ENCODE results near the gene GANC.

The GANC gene

DNA sequence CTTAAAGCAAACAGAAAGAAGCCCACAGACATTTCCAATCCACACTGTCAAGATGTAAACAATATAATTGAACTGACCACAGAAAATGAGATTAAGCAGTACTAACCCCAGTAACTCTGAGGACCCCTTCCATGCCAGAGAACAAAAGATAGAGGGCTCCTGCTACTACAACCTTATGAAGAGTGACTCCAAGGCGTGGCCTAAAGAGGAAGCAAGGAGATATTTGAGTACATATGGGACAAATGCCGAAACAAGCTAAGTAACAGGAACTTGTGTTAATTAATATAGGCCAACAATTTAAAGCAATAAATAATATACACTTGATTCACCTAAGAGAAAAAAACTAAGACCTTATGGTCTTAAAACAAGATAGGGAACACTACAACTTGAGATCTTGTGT is 39.9 kb upstream of the GANC start:
- TF ChIP-seq, protein P1, sequence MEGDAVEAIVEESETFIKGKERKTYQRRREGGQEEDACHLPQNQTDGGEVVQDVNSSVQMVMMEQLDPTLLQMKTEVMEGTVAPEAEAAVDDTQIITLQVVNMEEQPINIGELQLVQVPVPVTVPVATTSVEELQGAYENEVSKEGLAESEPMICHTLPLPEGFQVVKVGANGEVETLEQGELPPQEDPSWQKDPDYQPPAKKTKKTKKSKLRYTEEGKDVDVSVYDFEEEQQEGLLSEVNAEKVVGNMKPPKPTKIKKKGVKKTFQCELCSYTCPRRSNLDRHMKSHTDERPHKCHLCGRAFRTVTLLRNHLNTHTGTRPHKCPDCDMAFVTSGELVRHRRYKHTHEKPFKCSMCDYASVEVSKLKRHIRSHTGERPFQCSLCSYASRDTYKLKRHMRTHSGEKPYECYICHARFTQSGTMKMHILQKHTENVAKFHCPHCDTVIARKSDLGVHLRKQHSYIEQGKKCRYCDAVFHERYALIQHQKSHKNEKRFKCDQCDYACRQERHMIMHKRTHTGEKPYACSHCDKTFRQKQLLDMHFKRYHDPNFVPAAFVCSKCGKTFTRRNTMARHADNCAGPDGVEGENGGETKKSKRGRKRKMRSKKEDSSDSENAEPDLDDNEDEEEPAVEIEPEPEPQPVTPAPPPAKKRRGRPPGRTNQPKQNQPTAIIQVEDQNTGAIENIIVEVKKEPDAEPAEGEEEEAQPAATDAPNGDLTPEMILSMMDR (conservative IDR thresholded peaks at IDR 0.05; ENCODE audit: low read length) = no peak
- H3K4me3 ChIP-seq (ENCODE audit: low read length) = no peak overlapping the region
- no peak for DNase-seq (ENCODE audit: low read depth)

DNA sequence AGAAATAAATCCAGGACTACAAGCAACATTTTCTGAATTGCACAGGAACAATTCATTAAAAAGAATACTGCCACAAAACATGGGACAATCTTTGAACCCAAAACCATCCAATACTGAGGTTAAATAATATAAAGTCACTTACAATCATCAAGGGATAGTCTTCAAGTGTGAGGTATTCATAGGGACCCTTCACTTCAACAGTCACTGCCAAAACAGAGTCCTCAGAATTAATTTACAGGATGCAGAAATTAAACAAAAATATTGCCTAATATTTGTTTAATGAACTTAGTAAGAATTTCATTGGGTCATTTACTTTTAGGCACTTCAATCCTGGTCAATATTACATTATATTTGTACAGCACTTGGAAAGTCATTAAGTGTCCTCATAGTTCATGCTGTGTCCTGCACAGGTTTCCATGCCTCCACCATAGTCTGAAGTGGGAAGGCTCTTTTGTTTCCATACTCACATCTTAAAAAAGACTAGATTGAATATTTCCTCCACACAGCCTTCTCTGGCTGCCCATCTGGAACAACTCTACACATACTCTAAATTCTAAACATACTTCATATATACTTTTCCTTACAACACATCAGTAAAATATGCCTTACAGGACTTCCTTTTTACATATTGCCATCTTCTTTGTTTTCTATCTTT is 33.3 kb upstream of the GANC start:
- TF ChIP-seq, protein P1 (conservative IDR thresholded peaks at IDR 0.05; ENCODE audit: low read length) = no peak
- peak; percentile 16 for DNase-seq (ENCODE audit: low read depth)

DNA sequence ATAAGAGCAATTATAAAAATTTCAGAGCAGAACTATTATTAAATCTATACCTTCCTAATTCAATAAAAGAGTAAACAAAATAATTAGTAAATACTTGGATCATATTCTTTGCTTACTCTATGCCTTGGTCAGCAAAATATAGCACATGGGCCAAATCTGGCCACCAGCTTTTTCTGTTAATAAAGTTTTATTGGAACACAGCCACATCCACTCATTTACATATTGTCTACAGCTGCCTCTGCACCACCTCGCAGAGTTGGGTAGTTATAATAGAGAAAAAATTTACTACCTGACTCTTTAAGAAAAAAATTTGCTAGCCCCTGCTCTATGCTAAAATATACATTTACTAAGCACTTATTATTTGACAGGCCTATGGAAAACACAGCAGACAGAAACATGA is 32.2 kb upstream of the GANC start:
- DNase-seq (ENCODE audit: low read depth) = no peak
- H3K4me3 ChIP-seq (ENCODE audit: low read length) = no peak overlapping the region
- TF ChIP-seq, protein P1 (conservative IDR thresholded peaks at IDR 0.05; ENCODE audit: low read length) = no peak

More for the DNA sequence above, 33.3 kb upstream of the GANC start:
- no peak overlapping the region for H3K4me3 ChIP-seq (ENCODE audit: low read length)

DNA sequence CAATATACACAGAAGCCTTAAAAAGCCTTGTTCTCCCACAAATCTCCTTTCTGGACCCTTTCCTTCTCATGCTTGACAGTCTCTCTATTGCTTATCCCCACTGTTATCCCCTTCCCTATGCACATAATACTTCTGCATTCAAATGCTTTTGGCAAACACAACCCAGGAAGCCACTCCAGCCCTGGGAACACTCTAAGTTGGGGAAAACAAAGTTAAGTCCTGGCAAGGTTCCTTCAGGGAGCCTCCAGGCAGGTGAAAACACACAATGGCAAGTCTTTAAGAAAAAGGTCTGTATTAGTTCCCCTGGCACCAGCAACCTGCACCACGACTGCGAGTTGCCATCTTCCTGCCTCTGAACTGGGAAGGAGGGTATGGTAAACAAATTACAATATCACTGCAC is 19.7 kb upstream of the GANC start:
- TF ChIP-seq, protein P1 (conservative IDR thresholded peaks at IDR 0.05; ENCODE audit: low read length) = no peak
- H3K4me3 ChIP-seq (ENCODE audit: low read length) = no peak overlapping the region
- DNase-seq (ENCODE audit: low read depth) = no peak

DNA sequence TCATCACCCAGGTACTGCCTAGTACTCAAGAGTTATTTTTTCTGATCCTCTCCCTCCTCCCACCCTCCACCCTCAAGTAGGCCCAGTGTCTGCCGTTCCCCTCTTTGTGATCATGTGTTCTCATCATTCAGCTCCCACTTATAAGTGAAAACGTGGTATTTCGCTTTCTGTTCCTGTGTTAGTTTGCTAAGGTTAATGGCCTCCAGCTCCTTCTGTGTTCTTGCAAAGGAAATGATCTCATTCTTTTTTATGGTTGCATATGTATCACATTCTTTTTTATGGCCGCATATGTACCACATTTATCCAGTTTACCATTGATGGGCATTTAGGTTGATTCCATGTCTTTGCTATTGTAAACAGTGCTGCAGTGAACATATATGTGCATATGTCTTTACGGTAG is 8.2 kb upstream of the GANC start:
- no peak overlapping the region for H3K4me3 ChIP-seq (ENCODE audit: low read length)
- TF ChIP-seq, protein P1 (conservative IDR thresholded peaks at IDR 0.05; ENCODE audit: low read length) = no peak
- DNase-seq (ENCODE audit: low read depth) = no peak

DNA sequence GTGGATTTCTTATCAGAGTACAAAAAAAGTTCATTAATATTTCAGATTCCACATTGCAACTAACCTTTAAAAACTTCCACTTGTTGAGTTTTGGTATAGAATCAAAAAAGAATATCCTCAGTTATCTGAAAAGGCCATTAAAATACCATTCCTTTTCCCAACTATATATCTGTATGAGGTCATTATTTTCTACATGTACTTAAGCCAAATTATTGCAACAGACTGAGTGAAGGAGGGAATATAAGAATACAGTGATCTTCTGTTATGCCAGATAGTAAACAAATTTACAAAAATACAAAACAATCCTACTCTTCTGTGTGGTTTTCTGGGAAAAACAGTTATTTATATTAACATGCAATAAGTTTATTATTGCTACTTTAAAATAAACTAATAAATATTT is 5.7 kb upstream of the GANC start:
- peak; percentile 11 for DNase-seq (ENCODE audit: low read depth)
- no peak overlapping the region for H3K4me3 ChIP-seq (ENCODE audit: low read length)
- TF ChIP-seq, protein P1 (conservative IDR thresholded peaks at IDR 0.05; ENCODE audit: low read length) = no peak

DNA sequence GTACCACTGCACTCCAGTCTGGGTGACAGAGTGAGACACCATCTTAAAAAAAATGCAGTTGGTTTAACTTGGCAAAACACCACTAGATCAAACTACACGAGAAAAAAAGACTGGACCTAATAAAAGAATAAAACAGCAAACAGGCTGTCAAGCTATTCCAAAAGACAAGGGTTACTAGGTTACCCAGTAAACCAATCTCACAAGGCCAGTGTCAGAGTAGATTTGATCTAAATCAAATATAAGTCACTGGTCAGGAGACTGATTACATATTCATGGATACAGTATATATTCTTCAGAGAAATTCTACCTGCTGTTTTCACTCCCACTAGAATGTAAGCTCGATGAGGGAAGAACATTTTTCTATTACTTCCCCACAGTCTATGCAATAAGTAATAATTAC is 2.5 kb upstream of the GANC start:
- H3K4me3 ChIP-seq (ENCODE audit: low read length) = no peak overlapping the region
- DNase-seq (ENCODE audit: low read depth) = no peak
- TF ChIP-seq, protein P1 (conservative IDR thresholded peaks at IDR 0.05; ENCODE audit: low read length) = no peak

All from AG10803 (cell line).